Measurements from ENCODE around the gene TNMD.

The TNMD gene

GRCh38 chrX:100606753-100607152 is 22.0 kb downstream of the TNMD start:
- no peak for DNase-seq (ENCODE audit: extremely low read depth, insufficient read length)
- no peak for TF ChIP-seq CTCF (IDR thresholded peaks at IDR 0.05; ENCODE audit: insufficient read depth, low read length, poor library complexity, severe bottlenecking)
- H3K36me3 ChIP-seq (ENCODE audit: control insufficient read depth, insufficient read depth, low read length): no peaks in the 10 kb centered on the region
- H3K27me3 ChIP-seq (replicated peaks; ENCODE audit: control insufficient read depth, insufficient read depth, low read length): no peaks in the 10 kb centered on the region; the same call in 1 of the 2 replicates
- no peak overlapping the region for H3K4me3 ChIP-seq (replicated peaks; ENCODE audit: low read depth, low read length)

- peak; percentile 7 for TF ChIP-seq CTCF (IDR thresholded peaks at IDR 0.05; ENCODE audit: insufficient read depth, low read length, poor library complexity, severe bottlenecking)
Measured at GRCh38 chrX:100609591-100609990, 24.9 kb downstream of the TNMD start.

GRCh38 chrX:100611951-100612350 is 27.2 kb downstream of the TNMD start:
- Histone ChIP-seq H3K27me3 (replicated peaks; ENCODE audit: control insufficient read depth, insufficient read depth, low read length) (no peaks in the 10 kb centered on the region; the same call in 1 of the 2 replicates), H3K36me3 (ENCODE audit: control insufficient read depth, insufficient read depth, low read length) (no peaks in the 10 kb centered on the region)
- no peak for TF ChIP-seq CTCF (IDR thresholded peaks at IDR 0.05; ENCODE audit: insufficient read depth, low read length, poor library complexity, severe bottlenecking)

More at GRCh38 chrX:100609591-100609990, 24.9 kb downstream of the TNMD start:
- no peaks in the 10 kb centered on the region for H3K36me3 ChIP-seq (ENCODE audit: control insufficient read depth, insufficient read depth, low read length)
- DNase-seq (ENCODE audit: extremely low read depth, insufficient read length): no peak
- H3K4me3 ChIP-seq (replicated peaks; ENCODE audit: low read depth, low read length): no peak overlapping the region
- H3K27me3 ChIP-seq (replicated peaks; ENCODE audit: control insufficient read depth, insufficient read depth, low read length): no peaks in the 10 kb centered on the region; the same call in 1 of the 2 replicates

GRCh38 chrX:100615005-100615404 is 30.3 kb downstream of the TNMD start:
- peak; percentile 70 for TF ChIP-seq CTCF (IDR thresholded peaks at IDR 0.05; ENCODE audit: insufficient read depth, low read length, poor library complexity, severe bottlenecking)
- no peaks in the 10 kb centered on the region for H3K36me3 ChIP-seq (ENCODE audit: control insufficient read depth, insufficient read depth, low read length)
- DNase-seq (ENCODE audit: extremely low read depth, insufficient read length): peak; percentile 16
- H3K4me3 ChIP-seq (replicated peaks; ENCODE audit: low read depth, low read length): no peak overlapping the region
- H3K27me3 ChIP-seq (replicated peaks; ENCODE audit: control insufficient read depth, insufficient read depth, low read length): no peaks in the 10 kb centered on the region; the same call in 1 of the 2 replicates

More at GRCh38 chrX:100611951-100612350, 27.2 kb downstream of the TNMD start:
- H3K4me3 ChIP-seq (replicated peaks; ENCODE audit: low read depth, low read length): no peak overlapping the region
- DNase-seq (ENCODE audit: extremely low read depth, insufficient read length): no peak

- H3K27me3 ChIP-seq (replicated peaks; ENCODE audit: control insufficient read depth, insufficient read depth, low read length): no peaks in the 10 kb centered on the region
- H3K36me3 ChIP-seq (ENCODE audit: control insufficient read depth, insufficient read depth, low read length): no peaks in the 10 kb centered on the region
- no peak overlapping the region for H3K4me3 ChIP-seq (replicated peaks; ENCODE audit: low read depth, low read length)
- no peak for TF ChIP-seq CTCF (IDR thresholded peaks at IDR 0.05; ENCODE audit: insufficient read depth, low read length, poor library complexity, severe bottlenecking)
- no peak for DNase-seq (ENCODE audit: extremely low read depth, insufficient read length)
Measured at GRCh38 chrX:100623001-100623400, 38.3 kb downstream of the TNMD start.

- Histone ChIP-seq H3K36me3 (ENCODE audit: control insufficient read depth, insufficient read depth, low read length) (no peaks in the 10 kb centered on the region), H3K4me3 (replicated peaks; ENCODE audit: low read depth, low read length) (no peak overlapping the region), H3K27me3 (replicated peaks; ENCODE audit: control insufficient read depth, insufficient read depth, low read length) (no peaks in the 10 kb centered on the region)
- no peak for TF ChIP-seq CTCF (IDR thresholded peaks at IDR 0.05; ENCODE audit: insufficient read depth, low read length, poor library complexity, severe bottlenecking)
- DNase-seq (ENCODE audit: extremely low read depth, insufficient read length): peak; percentile 76
Measured at GRCh38 chrX:100625985-100626491, 41.3 kb downstream of the TNMD start.
